MCF 10A (cell line): ENCODE results near the gene DUSP16. TPM values are rescaled to one million over a fixed set of nuclear protein-coding genes. Genes with fewer than 3 reads are reported as not detected.

Experiments used
- BruUV-seq: library from RNA; stranded (reverse); fragments of 400-500 nt; replicated peaks from 2 replicates; lab custom pipeline; 2021; lab: Mats Ljungman, UMichigan
- CTCF ChIA-PET: fragments of 300-600 bp; sonication (Branson Sonifier 250); formaldehyde crosslinking; extraction: SDS; loops from one replicate; lab custom pipeline; 2021; ENCODE audit warnings: antibody characterized with exemption, inconsistent platforms; lab: Yijun Ruan, JAX
- POLR2A ChIA-PET: fragments of 300-600, 350-650 bp; sonication (Branson Sonifier 250); formaldehyde crosslinking; extraction: SDS; loops from one replicate; lab custom pipeline; 2020; ENCODE audit warnings: antibody characterized with exemption, inconsistent platforms; lab: Yijun Ruan, JAX
- DNase-seq: peaks from one replicate; pipeline ENCODE4 v3.0.0-alpha.2; 2018; ENCODE audit not compliant: unreplicated experiment
- H3K27ac Mint-ChIP-seq: one replicate; pipeline ENCODE4 v1.8.0; 2022; ENCODE audit warnings: mild to moderate bottlenecking, low read depth, mixed read lengths; ENCODE audit not compliant: unreplicated experiment
- H3K27me3 Mint-ChIP-seq: one replicate; pipeline ENCODE4 v1.8.0; 2022; ENCODE audit warnings: mixed read lengths; ENCODE audit not compliant: insufficient read depth, unreplicated experiment
- H3K36me3 Mint-ChIP-seq: one replicate; pipeline ENCODE4 v1.8.0; 2022; ENCODE audit warnings: mild to moderate bottlenecking, moderate library complexity, mixed read lengths; ENCODE audit not compliant: insufficient read depth, unreplicated experiment
- H3K4me1 Mint-ChIP-seq: one replicate; pipeline ENCODE4 v1.8.0; 2022; ENCODE audit warnings: mixed read lengths; ENCODE audit not compliant: insufficient read depth, unreplicated experiment
- H3K4me3 Mint-ChIP-seq: one replicate; pipeline ENCODE4 v1.8.0; 2022; ENCODE audit warnings: mild to moderate bottlenecking, moderate library complexity, mixed read lengths; ENCODE audit not compliant: unreplicated experiment
- H3K9me3 Mint-ChIP-seq: one replicate; pipeline ENCODE4 v1.8.0; 2022; ENCODE audit warnings: mixed read lengths; ENCODE audit not compliant: unreplicated experiment
- CTCF ChIP-seq: fragments of 200-600 bp; IDR thresholded peaks from one replicate; pipeline ENCODE4 v1.8.0; 2022; ENCODE audit warnings: antibody characterized with exemption, mild to moderate bottlenecking; ENCODE audit not compliant: unreplicated experiment
- intact Hi-C: fragments of 100-400 bp; cut with micrococcal nuclease; formaldehyde crosslinking; loops from 2 replicates; pipeline ENCODE4 v1.14.1; 2022
- total RNA-seq: library from RNA; stranded (reverse); gene quantifications from 2 replicates; pipeline ENCODE4 v1.2.3, GENCODE V29; 2022

DUSP16 gene
- total RNA-seq, 1 experiment from 2014 or later: 20.7 TPM

GRCh38 chr12:12470751-12471306, 91.8 kb downstream of the DUSP16 start:
- Mint-ChIP-seq H3K27ac (no peak overlapping the region), H3K4me1 (peaks cover 17% of the 10 kb centered on the region), H3K4me3 (no peak overlapping the region), H3K36me3 (peaks cover 17% of the 10 kb centered on the region), H3K27me3 (no peaks in the 10 kb centered on the region), H3K9me3 (no peaks in the 10 kb centered on the region)
- no TSS peak for BruUV-seq
- intact Hi-C loops: no loop called here
- DNase-seq: no peak
- TF ChIP-seq CTCF: no peak
- CTCF ChIA-PET: no interaction called here
- POLR2A ChIA-PET: interaction anchor here (0.8 to 0.9 kb wide), 2 partner anchors 20 to 84 kb away, joined by 3 read pairs; no protein-coding TSS in a partner anchor

- H3K4me1 Mint-ChIP-seq: peaks cover 17% of the 10 kb centered on the region
- no peak for TF ChIP-seq CTCF
- peaks cover 16% of the 10 kb centered on the region for H3K36me3 Mint-ChIP-seq
- peak overlapping the region; percentile 66 for H3K27ac Mint-ChIP-seq
- POLR2A ChIA-PET: interaction anchor here (0.6 to 2.3 kb wide), 12 partner anchors 14 to 1825 kb away, joined by 3 to 18 read pairs (median 4); partner anchors contain the start of gene BORCS5
- CTCF ChIA-PET: no interaction called here
- no peak overlapping the region for H3K4me3 Mint-ChIP-seq
- intact Hi-C loops: no loop called here
- no TSS peak for BruUV-seq
- peak; percentile 98 for DNase-seq
- H3K9me3 Mint-ChIP-seq: no peaks in the 10 kb centered on the region
- H3K27me3 Mint-ChIP-seq: no peaks in the 10 kb centered on the region
These were observed 93.3 kb downstream of the DUSP16 start for GRCh38 chr12:12469386-12469785.

DNA sequence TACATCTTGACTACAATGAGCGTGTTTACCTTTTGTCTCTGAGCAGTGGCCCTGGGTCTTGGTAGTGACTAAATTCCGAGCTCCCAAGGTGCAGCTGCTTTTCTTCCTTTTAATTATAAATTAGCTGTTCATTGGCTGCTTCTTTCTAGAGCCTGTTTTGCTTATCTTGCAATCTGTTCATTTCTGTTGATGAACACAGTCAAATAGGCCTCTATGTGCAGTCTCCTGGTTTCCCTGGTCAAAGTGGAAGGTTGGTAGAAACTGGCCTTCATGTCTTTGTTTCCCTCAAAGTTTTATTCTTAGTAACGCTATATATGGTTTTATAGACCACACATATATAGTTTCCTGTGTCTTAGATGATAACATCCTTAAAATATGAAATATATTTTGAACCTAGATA, 94.1 kb downstream of the DUSP16 start:
- H3K4me1 Mint-ChIP-seq: peaks cover 17% of the 10 kb centered on the region
- intact Hi-C loops: no loop called here
- no TSS peak for BruUV-seq
- no peaks in the 10 kb centered on the region for H3K27me3 Mint-ChIP-seq
- no peak for DNase-seq
- H3K27ac Mint-ChIP-seq: no peak overlapping the region
- H3K9me3 Mint-ChIP-seq: no peaks in the 10 kb centered on the region
- CTCF ChIA-PET: no interaction called here
- TF ChIP-seq CTCF: no peak
- POLR2A ChIA-PET: interaction anchor here (0.6 to 2.3 kb wide), 4 partner anchors 13 to 111 kb away, joined by 3 to 18 read pairs (median 4); partner anchors contain the start of gene BORCS5
- no peak overlapping the region for H3K4me3 Mint-ChIP-seq
- peaks cover 20% of the 10 kb centered on the region for H3K36me3 Mint-ChIP-seq

DNA sequence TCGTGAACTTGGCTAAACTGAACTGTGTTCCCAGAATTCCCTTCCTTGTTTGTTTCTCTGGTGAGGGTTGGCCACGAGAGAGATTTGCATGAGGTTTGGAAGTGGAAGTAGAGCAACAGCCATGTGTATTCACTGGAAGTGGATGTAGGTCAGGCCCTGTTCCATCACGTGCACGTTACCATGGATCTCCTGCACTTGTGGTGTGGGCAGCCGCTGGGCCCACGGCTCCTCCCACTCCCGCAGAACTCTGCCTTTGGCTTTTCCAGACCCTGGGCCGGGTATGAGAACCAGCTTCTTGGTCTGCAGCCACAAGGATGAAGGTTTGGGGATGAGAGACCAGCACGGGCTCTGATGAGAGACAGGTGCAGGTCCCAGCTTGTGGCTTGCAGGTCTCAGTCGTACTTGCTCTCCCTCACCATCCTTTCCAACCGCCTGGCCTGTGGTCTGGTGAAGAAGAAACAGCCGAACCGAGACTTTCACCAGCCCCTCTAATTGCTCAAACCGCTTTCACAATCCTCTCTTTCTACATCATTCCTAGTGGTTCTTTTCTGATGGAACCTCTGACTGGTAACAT, 94.9 kb downstream of the DUSP16 start:
- DNase-seq: no peak
- no peaks in the 10 kb centered on the region for H3K27me3 Mint-ChIP-seq
- peaks cover 20% of the 10 kb centered on the region for H3K36me3 Mint-ChIP-seq
- intact Hi-C loops: no loop called here
- no TSS peak for BruUV-seq
- TF ChIP-seq CTCF: no peak
- no peak overlapping the region for H3K27ac Mint-ChIP-seq
- H3K4me1 Mint-ChIP-seq: peaks cover 17% of the 10 kb centered on the region
- CTCF ChIA-PET: no interaction called here
- no peak overlapping the region for H3K4me3 Mint-ChIP-seq
- POLR2A ChIA-PET: interaction anchor here (1.1 to 2.3 kb wide), 3 partner anchors 12 to 111 kb away, joined by 3 to 18 read pairs (median 5); partner anchors contain the start of gene BORCS5
- no peaks in the 10 kb centered on the region for H3K9me3 Mint-ChIP-seq
